Daoy (cell line): ENCODE measurements around the gene METRN. TPM values are rescaled to one million over a fixed set of nuclear protein-coding genes. Genes with fewer than 3 reads are reported as not detected.

Experiments
- DNase-seq: peaks from one replicate; pipeline ENCODE4 v3.0.0-alpha.2; 2015; ENCODE audit warnings: low read depth
- total RNA-seq: library from RNA; depleted of rRNA; stranded (reverse); fragments of >200 nt; shearing (Covaris generic); gene quantifications from 2 replicates; pipeline ENCODE4 v1.2.3, GENCODE V29; 2014

METRN gene
- total RNA-seq, 1 experiment from 2014 or later = 40.9 TPM

DNA sequence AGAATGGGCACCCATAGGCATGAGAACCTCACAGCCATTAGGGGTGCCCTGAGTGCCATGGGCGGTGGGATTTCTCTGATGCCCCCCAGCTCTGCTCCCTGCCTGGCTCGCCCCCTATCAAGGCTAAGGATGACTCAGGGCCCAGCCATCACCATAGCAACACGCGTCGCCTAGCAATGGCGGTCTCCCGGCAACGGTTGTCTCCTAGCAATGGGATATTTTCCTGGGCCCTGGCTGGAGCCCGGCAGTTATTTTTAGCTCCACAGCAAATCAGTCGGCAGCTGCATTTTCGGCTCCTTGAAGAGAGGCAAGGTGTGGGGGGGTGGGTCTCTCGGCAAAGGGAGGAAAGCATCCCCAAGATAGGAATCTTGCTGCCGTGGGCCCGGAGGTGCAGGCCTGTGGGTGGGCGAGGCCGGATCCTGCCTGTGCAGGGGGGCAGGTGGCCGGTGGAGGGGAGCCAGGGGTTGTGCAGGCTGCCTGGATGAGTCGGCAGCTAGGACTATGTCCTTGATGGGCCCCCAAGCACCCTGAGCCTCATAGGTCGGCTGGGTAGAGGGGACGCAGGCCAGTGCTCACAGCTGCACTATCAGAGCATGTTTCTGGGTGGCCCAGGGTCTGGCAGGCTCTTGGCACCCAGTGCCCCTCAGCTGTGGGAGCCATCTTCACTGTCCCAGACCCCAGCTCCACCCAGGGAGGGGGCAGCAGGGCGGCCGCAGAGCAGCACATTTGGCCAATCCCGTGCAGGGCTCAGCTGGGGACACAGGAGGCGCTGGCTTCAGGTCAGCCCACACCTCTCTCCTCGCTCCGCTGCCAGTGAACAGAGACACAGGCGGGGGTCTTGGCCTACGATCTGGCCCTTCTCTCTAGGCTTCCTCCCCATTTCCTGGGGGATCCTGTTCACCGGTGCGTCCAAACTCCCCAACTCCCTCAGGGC is 5.1 kb upstream of the METRN start:
- DNase-seq = peak; percentile 84

DNA sequence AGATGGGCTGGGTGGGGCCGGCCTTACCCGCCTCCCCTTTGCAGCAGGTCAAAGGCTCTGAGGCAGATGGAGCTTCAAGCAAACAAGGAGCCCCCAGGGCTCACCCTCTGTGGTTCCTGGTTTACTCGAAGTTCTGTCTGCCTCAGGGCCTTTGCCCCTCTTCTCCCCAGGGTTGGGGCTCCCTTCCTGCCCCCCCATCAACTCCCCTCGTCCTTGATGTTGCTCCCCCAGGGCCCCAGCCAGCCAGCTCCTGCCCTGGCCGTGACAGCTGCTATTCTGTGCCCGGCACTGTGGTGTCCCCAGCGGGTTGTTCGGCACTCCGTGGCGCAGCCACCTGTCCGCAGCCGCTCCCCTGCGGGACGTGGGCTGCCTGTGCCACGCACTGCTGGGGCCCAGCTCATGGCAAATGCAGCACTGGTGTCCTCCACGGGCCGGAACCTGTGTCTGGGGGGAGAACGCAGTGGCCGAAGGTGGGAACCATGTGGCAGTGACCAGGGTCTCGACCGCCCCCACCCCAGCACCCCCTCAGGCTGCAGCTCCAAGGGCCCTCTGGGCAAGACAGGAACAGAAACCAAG is 4.3 kb upstream of the METRN start:
- DNase-seq = no peak

- no peak for DNase-seq
Observed at GRCh38 chr16:711084-711483, 3.8 kb upstream of the METRN start.

DNA sequence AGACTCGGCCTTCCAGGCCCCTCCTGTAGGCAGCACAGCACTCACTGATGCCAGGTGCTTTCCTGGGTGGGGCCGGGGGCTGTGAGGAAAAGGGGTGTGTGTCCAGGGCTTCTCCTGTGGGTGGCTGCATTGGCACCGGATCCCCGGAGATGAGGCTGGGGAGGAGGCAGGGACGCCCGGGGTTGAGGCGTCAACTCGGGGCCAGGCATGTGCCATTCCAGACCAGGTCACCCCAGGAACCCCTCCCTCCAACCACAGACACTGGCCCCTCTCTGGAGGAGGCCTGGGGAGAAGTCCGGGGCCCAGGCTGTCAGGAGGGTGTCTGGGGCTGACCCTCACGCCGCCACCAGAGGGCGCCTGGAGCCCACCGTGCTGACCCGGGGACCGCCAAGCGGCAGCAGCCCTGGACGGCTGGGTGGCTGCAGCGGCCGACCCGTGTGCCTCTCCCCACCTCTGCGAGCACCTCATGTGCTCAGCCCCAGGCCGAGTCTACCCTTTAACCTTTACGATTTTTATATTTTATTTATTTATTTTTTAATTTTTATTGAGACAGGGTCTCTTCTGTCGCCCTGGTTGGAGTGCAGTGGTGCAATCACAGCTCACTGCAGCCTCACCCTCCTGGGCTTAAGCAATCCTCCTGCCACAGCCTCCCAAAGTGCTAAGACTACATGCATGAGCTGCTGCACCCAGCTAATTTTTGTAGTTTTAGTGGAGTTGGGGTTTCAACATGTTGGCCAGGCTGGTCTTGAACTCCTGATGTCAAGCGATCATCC is 3.2 kb upstream of the METRN start:
- peak; percentile 77 for DNase-seq

DNA sequence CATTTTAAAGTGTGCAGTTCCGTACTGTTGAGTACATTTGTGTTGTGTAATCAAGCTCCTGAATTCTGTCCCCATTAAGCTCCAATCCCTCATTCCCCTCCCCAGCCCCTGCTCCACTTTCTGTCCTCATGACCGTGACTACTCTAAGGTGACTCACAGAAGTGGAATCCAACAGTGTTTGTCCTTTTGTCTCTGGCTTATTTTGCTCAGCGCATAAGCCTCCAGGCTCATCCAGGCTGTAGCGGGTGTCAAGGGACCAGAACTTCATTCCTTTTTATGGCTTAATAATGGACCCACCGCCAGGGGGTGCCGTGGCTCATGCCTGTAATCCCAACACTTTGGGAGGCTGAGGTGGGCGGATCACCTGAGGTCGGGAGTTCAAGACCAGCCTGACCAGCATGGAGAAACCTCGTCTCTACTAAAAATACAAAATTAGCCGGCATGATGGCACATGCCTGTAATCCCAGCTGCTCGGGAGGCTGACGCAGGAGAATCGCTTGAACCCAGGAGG is 2.1 kb upstream of the METRN start:
- peak; percentile 93 for DNase-seq

- DNase-seq = peak; percentile 51
Observed at GRCh38 chr16:714079-714478, 839 bp upstream of the METRN start.

DNA sequence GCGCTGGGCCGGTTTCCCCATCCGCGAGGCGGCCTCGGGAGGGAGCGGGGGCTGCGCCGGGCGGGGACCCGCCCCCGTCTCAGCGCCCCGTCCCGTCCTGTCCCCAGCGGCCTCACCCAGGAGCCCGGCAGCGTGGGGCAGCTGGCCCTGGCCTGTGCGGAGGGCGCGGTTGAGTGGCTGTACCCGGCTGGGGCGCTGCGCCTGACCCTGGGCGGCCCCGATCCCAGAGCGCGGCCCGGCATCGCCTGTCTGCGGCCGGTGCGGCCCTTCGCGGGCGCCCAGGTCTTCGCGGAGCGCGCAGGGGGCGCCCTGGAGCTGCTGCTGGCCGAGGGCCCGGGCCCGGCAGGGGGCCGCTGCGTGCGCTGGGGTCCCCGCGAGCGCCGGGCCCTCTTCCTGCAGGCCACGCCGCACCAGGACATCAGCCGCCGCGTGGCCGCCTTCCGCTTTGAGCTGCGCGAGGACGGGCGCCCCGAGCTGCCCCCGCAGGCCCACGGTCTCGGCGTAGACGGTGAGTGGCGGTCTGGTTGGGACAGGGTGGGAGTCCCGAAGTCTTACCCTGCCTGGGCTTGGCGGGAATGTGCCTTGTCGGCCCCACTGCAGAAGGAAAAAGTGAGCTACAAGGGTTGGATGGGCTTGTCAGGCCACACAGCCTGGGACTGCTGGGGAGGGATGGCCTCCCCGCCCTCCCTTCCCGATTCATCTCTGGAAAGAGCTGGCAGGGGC is 720 bp downstream of the METRN start:
- peak; percentile 50 for DNase-seq

- peak; percentile 37 for DNase-seq
Observed at GRCh38 chr16:716200-716568, 1.3 kb downstream of the METRN start.

GRCh38 chr16:716768-717325 is 1.9 kb downstream of the METRN start:
- DNase-seq = no peak

DNA sequence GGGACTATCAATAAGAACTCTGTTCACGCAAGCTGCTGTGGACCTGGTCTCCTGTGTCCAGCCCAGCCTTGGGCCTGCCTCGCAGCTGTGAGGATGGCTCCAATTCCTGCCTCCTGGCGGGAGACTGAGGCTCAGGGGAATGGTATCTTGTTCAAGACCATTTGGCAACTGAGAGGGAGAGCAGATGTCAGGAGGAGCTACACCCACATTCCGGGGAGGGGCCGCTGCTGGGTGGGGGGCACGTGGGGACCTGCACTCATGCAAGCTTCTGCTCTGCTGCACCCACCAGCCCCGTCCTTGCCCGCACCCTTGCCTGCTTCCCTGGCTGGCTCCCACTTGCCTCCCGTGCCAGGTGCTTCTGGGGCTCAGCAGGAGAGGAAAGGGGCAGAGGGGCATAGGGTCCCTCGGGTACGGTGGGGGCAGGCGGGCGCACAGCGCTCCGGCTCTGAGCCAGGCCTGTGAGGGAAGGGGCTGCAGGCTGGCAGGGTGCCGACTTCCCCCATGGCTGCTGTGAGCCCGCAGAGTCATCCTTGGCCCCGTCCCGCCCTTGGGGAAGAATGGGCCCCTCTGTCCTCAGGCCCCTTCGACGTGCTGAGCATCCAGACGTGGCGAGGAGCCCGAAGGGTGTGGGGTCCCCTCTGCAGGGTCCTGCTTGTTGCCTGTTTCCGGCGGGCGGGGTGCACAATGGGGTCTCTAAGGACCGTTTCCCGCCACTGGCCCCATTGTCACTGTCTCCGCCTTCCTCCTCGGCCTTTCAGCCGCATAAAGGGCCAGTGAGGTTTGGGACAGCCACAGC is 2.7 kb downstream of the METRN start:
- no peak for DNase-seq

DNA sequence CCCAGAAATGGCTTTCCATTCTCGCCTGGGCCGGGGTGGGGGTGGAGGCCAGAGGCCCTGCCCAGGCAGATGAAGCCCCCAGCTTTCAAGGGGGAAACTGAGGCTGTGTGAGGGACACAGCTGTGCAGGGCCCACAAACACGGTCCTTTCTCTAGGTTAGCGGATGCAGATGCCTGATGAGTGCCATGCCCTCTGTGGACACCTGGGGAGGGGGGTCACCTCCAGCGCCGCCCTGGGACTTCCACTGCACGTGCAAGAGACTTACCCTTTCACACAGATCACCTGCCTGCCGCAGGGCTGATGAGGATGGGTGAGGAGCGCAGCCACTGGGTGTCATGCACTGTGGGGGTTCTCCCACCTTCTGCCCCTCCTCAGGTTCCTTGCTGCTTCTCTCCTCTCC is 3.5 kb downstream of the METRN start:
- DNase-seq = no peak

DNA sequence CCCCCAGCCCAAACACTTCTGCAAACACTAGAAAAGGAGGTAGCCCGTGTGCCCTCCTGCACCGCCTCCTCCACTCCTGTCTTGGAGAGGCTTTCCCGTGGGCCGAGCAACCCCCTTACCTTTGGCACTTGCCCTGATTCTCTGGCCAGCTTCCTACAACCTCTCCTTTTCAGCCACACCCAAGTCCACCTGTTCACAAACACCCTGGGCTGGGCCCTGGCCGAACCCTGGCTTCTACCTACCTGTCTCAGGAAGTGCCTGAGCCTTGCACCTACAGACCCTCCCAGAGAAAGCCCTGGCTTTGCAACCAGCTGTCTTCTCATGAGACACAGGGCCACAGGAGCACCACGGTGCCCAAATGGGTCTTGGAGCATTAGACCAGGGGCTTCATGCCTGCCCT is 4.0 kb downstream of the METRN start:
- DNase-seq = no peak

- no peak for DNase-seq
Observed at GRCh38 chr16:719815-720446, 5.0 kb downstream of the METRN start.

GRCh38 chr16:720447-720989 is 5.6 kb downstream of the METRN start:
- peak; percentile 80 for DNase-seq

DNA sequence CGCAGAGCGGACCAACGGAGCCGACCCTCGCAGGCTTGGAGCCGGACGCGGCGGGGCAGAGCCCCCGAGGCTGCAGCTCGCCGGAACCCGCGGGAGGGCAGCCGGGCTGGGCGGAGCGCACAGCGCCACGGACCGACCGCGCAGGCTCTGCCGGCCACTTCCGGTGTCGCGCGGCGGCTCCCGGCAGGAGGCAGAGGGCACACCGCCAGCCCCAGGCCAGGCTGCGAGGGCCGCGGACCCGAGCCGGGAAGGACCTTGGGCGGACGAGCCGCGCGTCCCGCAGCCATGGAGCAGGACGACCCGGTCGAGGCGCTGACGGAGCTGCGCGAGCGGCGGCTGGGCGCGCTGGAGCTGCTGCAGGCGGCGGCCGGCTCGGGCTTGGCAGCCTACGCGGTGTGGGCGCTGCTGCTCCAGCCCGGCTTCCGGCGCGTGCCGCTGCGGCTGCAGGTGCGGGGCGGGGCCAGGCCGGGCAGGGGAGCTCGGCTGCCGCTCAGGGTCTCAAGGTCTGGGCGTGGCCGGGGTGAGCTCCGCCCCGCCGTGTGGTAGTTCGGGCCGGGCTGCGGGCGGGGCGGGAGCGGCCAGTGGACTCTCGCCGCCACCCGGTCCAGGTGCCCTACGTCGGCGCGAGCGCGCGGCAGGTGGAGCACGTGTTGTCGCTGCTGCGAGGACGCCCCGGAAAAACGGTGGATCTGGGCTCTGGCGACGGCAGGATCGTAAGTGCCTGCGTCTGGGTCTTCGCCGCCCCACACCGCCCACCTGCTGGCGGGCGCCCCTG is 6.3 kb downstream of the METRN start, which contains the start of gene ANTKMT:
Gene ANTKMT, plus strand, starts transcription at position 157 of the 775 bp plus-strand sequence. Its CDS starts 129 bp downstream, at position 286.
- DNase-seq = peak; percentile 87

GRCh38 chr16:721765-722540 is 7.0 kb downstream of the METRN start:
- no peak for DNase-seq

DNA sequence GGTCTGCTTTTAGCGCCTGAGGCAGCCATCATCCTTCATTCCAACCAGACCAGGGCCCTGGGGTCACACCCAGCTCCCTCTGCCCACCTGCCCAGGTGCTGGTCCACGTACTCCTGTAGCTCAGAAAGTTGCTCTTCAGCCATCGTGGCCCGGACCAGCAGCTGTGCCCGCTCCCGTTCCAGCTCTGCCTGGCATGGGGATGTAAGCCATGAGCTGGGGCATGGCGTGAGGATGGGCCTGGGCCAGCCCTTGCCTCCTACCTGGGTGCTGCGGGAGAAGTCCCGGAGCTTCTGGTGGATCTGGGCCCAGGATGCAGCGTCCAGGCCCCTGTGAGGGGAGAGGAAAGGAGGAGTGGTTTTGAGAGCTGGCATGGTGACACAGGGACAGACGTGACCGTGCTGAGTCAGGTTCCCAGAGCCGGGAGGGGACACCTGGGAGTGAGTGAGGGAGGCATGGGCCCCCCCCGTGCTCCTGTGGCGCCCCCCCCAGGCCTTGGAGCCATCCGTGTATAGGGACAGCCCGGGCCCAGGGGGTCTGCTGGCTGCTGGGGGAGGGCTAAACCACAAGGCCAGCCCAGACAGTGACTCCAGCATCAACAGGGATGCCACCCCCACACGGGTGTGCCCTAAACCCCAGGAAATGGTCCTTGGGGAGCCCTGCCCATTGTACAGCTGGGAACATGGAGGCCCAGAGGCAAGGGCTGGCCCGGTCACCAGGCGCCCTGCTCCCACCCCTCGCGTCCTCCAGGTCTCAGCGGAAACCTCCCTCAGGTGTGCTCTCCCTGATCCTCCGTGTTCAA is 8.1 kb downstream of the METRN start:
- no peak for DNase-seq
